ENCODE measurements around the gene APOA1. TPM values are rescaled to one million over a fixed set of nuclear protein-coding genes. Genes with fewer than 3 reads are reported as not detected.

APOA1 gene
- polyA plus RNA-seq, 1 donor (not counting 4 experiments of a cell fraction or from before 2014, with no cell fraction given) = not detected

GRCh38 chr11:116812109-116812508 is 25.3 kb downstream of the APOA1 start:
- no peak for DNase-seq (ENCODE audit: low read depth, low spot score)
- no peak for FAIRE-seq
- Histone ChIP-seq H2AFZ (ENCODE audit: control insufficient read depth, low read length) (no peak overlapping the region), H3K4me3 (ENCODE audit: control insufficient read depth in 2 of 3, extremely low read depth in 1 of 3, insufficient read depth in 2 of 3, low read depth in 1 of 3, low read length in 3 of 3) (no peak overlapping the region), H3K4me2 (ENCODE audit: control insufficient read depth, extremely low read depth, insufficient read depth, low read depth, low read length) (no peak overlapping the region), H3K4me1 (ENCODE audit: control insufficient read depth, extremely low read depth, insufficient read depth, low read length) (no peaks in the 10 kb centered on the region), H3K36me3 (ENCODE audit: control insufficient read depth in 2 of 2, extremely low read depth in 1 of 2, insufficient read depth in 2 of 2, low read length in 2 of 2) (no peaks in the 10 kb centered on the region), H3K9me1 (ENCODE audit: control insufficient read depth, extremely low read depth, insufficient read depth, low read length) (no peaks in the 10 kb centered on the region), H3K9me3 (ENCODE audit: control insufficient read depth, low read depth, low read length) (no peaks in the 10 kb centered on the region), H3K79me2 (ENCODE audit: control insufficient read depth, insufficient read depth, low read length) (no peaks in the 10 kb centered on the region), H3K9ac (ENCODE audit: control insufficient read depth, extremely low read depth, insufficient read depth, low read length) (no peak overlapping the region), H3K27ac (ENCODE audit: control insufficient read depth, insufficient read depth, low read length) (no peak overlapping the region), H3K27me3 (ENCODE audit: control insufficient read depth, extremely low read depth, insufficient read depth, low read length) (no peaks in the 10 kb centered on the region), H4K20me1 (ENCODE audit: control insufficient read depth, extremely low read depth, insufficient read depth, low read length) (no peaks in the 10 kb centered on the region)
- TF ChIP-seq EZH2 (IDR thresholded peaks at IDR 0.05; ENCODE audit: low read length) (no peak), CTCF (optimal IDR thresholded peaks at IDR 0.05 in 1 of 3, IDR thresholded peaks at IDR 0.05 in 1 of 3, conservative IDR thresholded peaks at IDR 0.05 in 1 of 3; ENCODE audit: extremely low read depth in 1 of 3, insufficient read depth in 2 of 3, low read length in 3 of 3) (no peak)
- dilution Hi-C loops (cut with MboI; ENCODE audit: extremely low pct_ligation_motif_present, low sequenced_read_pairs) = no loop called here

GRCh38 chr11:116811194-116811593 is 26.2 kb downstream of the APOA1 start:
- H4K20me1 ChIP-seq (ENCODE audit: control insufficient read depth, extremely low read depth, insufficient read depth, low read length) = no peaks in the 10 kb centered on the region
- no peak overlapping the region for H3K4me2 ChIP-seq (ENCODE audit: control insufficient read depth, extremely low read depth, insufficient read depth, low read depth, low read length)
- dilution Hi-C loops (cut with MboI; ENCODE audit: extremely low pct_ligation_motif_present, low sequenced_read_pairs) = no loop called here
- H3K27me3 ChIP-seq (ENCODE audit: control insufficient read depth, extremely low read depth, insufficient read depth, low read length) = no peaks in the 10 kb centered on the region
- no peak overlapping the region for H2AFZ ChIP-seq (ENCODE audit: control insufficient read depth, low read length)
- FAIRE-seq (no peak), DNase-seq (ENCODE audit: low read depth, low spot score) (no peak)
- H3K9me3 ChIP-seq (ENCODE audit: control insufficient read depth, low read depth, low read length) = no peaks in the 10 kb centered on the region
- no peak overlapping the region for H3K9ac ChIP-seq (ENCODE audit: control insufficient read depth, extremely low read depth, insufficient read depth, low read length)
- TF ChIP-seq EZH2 (IDR thresholded peaks at IDR 0.05; ENCODE audit: low read length) (no peak), CTCF (optimal IDR thresholded peaks at IDR 0.05 in 1 of 3, IDR thresholded peaks at IDR 0.05 in 1 of 3, conservative IDR thresholded peaks at IDR 0.05 in 1 of 3; ENCODE audit: extremely low read depth in 1 of 3, insufficient read depth in 2 of 3, low read length in 3 of 3) (no peak)
- H3K4me1 ChIP-seq (ENCODE audit: control insufficient read depth, extremely low read depth, insufficient read depth, low read length) = no peaks in the 10 kb centered on the region
- H3K9me1 ChIP-seq (ENCODE audit: control insufficient read depth, extremely low read depth, insufficient read depth, low read length) = no peaks in the 10 kb centered on the region
- no peak overlapping the region for H3K27ac ChIP-seq (ENCODE audit: control insufficient read depth, insufficient read depth, low read length)
- H3K79me2 ChIP-seq (ENCODE audit: control insufficient read depth, insufficient read depth, low read length) = no peaks in the 10 kb centered on the region
- no peaks in the 10 kb centered on the region for H3K36me3 ChIP-seq (ENCODE audit: control insufficient read depth in 2 of 2, extremely low read depth in 1 of 2, insufficient read depth in 2 of 2, low read length in 2 of 2)
- no peak overlapping the region for H3K4me3 ChIP-seq (ENCODE audit: control insufficient read depth in 2 of 3, extremely low read depth in 1 of 3, insufficient read depth in 2 of 3, low read depth in 1 of 3, low read length in 3 of 3)
